ENCODE data around the gene GSTM3. TPM values are rescaled to one million over a fixed set of nuclear protein-coding genes. Genes with fewer than 3 reads are reported as not detected.

GSTM3 gene
- total RNA-seq, 1 experiment from 2014 or later = 0.51 TPM

GRCh38 chr1:109739738-109740614 is 862 bp downstream of the GSTM3 start:
- peak; percentile 86 for DNase-seq (ENCODE audit: low spot score)

DNA sequence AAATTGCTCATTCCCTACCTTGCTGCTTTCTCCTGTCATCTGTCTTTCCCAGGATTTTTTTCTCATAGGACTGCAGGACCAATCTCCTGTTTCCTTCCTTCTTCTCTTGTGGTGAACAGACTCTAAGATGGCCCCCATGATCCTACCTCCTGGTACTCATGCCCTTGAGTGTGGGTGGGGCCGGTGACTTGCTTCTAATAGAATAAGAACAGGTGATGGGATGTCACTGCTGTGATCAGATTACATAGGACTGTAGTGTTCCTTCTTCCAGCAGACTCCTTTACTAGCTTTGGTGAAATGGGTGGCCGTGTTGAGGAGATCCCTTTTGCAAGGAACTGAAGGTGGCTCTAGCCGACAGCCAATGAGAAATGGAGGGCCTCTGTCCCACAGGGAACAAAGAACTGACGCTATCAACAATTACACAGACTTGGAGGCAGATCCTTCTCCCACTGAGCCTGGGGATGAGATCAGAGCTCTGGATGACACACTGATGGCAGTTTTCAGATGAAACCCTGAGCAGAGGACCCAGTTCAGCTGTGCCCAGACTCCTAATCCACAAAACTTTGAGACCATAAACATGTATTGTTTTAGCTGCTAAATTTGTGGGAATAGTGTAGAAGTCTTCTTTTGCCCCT is 7.5 kb downstream of the GSTM3 start:
- in situ Hi-C loops (cut with HindIII; ENCODE audit: low sequenced_read_pairs) = no loop called here
- no peak for DNase-seq (ENCODE audit: low spot score)

More at GRCh38 chr1:109739738-109740614, 862 bp downstream of the GSTM3 start:
- in situ Hi-C loops (cut with HindIII; ENCODE audit: low sequenced_read_pairs) = no loop called here

DNA sequence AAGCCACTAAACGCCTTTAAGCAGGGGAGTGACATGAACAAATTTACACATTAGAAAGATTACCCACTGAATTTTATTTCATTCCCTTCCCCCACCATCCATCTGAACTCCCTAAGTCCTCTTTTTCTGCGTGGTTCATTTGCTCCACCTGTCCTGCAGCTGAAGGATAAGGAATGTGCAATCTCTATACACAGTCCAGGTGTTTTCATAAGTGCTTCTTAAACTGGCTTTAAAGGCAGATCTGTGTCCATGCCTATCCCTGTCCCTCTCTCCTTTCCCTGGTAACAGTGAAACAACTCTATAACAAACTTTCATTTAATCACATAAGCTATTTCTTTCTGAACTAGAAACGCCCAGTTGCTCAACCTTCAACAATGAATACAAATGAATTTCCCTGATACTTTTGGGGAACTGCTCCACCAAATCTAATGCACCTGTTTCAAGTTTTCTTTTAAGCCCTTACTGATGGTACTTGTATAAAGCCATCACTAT is 8.4 kb downstream of the GSTM3 start:
- in situ Hi-C loops (cut with HindIII; ENCODE audit: low sequenced_read_pairs) = no loop called here
- no peak for DNase-seq (ENCODE audit: low spot score)

DNA sequence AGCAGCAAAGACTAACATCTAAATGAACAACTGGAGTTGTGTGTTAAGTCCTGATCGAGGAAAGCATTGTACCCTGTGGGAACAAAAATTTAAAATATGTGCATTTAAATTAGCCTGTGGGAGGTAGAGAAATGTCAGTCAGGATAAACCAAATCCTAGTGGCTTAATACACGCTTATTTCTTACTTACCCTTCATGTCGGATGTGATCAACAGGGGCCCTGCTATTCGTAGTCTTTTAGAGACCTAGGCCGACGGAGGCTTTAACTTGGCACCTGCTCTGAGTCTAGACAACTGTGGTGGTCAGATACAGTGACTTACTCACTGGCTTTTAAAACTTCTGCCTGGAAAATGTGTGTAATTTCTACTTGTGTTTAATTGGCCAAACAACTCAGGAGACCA is 10.2 kb downstream of the GSTM3 start:
- in situ Hi-C loops (cut with HindIII; ENCODE audit: low sequenced_read_pairs) = no loop called here
- no peak for DNase-seq (ENCODE audit: low spot score)

GRCh38 chr1:109728870-109729269 is 12.0 kb downstream of the GSTM3 start:
- in situ Hi-C loops (cut with HindIII; ENCODE audit: low sequenced_read_pairs) = no loop called here
- DNase-seq (ENCODE audit: low spot score) = no peak

DNA sequence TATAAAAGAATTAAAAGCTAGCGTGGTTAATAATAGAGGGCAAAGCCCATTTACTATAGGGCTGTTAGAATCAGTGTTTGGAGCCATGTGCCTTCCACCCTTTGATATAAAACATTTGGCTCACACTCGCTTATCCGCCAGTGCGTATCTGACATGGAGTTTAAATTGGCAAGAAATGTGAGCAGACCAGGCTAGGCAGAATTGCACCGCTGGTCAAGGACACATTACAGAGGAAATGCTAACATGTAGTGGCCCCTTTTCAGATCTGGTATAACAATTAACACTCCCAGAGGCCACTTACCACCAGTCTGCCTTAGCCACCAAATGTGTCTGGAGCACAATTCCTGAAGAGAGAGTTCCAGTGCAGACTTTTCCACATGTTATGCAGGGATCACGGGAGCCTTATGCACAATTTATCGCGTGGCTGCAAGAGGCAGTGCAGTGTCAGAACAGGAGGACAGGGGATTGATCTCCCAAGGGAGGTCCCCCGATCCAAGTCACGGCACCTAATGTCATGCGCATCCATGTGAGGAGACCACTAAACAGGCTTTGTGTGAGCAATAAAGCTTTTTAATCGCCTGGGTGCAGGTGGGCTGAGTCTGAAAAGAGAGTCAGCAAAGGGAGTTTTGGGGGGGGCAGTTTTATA is 14.0 kb downstream of the GSTM3 start:
- no peak for DNase-seq (ENCODE audit: low spot score)
- in situ Hi-C loops (cut with HindIII; ENCODE audit: low sequenced_read_pairs) = no loop called here

DNA sequence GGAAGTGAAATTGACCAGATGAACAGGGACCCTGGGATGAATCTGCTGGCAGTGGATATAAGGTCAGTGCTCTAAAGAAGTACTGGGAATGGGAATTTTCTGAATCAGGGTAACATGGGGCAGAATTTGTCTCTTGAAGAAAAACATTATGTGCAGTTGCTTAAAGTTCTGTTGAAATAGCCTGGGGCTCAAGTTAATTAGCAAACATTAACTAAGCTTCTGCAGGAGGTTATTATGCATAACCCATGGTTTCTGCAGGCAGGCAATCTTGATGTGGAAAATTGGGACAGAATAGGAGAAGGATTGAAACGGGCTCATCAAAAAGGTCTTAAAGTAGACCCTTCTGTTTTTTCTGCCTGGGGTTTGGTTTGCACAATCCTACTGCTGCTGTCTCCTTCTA is 14.8 kb downstream of the GSTM3 start:
- in situ Hi-C loops (cut with HindIII; ENCODE audit: low sequenced_read_pairs) = no loop called here
- DNase-seq (ENCODE audit: low spot score) = no peak

GRCh38 chr1:109725510-109725909 is 15.3 kb downstream of the GSTM3 start:
- DNase-seq (ENCODE audit: low spot score) = no peak
- in situ Hi-C loops (cut with HindIII; ENCODE audit: low sequenced_read_pairs) = no loop called here

DNA sequence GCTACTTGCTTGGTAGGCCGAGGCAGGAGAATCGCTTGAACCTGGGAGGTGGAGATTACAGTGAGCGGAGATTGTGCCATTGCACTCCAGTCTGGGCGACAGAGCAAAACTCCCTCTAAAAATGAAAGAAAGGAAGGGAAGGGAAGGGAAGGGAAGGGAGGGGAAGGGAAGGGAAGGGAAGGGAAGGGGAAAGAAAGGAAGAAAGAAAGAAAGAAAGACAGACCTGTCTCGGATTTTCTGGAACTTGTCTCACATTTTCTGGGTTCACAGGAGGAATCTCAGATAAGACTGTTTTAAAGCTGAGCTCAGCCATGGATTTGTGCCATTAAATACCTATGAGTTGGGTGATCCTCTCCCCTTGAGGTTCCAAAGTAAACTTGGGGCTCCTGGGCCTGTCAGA is 15.9 kb downstream of the GSTM3 start:
- no peak for DNase-seq (ENCODE audit: low spot score)
- in situ Hi-C loops (cut with HindIII; ENCODE audit: low sequenced_read_pairs) = no loop called here

DNA sequence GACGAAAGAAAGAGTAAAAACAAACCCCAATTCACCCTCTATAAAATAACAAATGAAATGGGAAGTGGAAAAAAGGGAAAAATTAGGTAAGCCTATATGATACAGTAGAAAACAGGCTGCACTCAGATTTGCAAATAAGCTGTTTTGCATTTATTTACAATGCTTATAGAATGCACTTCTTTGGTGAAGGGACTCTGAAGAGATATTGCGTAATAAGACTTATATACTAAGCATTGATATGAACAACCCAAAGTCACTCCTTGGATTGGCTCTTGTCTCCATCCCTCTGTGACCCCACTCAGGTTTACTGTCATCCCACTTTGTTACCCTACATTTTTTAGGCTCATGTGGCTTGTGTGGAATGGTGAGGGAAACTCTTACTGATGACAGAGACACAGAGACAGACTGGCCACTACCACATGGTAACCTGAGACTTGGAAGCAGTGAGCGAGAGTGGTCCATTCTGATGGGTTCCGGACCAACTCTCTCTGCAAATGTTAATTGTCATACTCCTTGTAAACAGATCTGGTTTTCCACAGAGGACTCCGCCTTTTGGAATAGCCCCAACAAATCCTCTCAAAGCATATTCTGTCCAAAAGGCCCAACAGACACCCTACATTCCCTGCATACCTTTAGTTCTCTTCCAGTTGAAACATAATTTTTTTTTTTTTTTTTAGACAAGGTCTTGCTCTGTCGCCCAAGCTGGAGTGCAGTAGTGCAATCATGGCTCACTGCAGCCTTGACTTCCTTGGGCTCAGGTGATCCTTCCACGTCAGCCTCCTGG is 17.7 kb downstream of the GSTM3 start:
- DNase-seq (ENCODE audit: low spot score) = no peak
- in situ Hi-C loops (cut with HindIII; ENCODE audit: low sequenced_read_pairs) = no loop called here

GRCh38 chr1:109721971-109722370 is 18.9 kb downstream of the GSTM3 start:
- in situ Hi-C loops (cut with HindIII; ENCODE audit: low sequenced_read_pairs) = no loop called here
- no peak for DNase-seq (ENCODE audit: low spot score)

- no peak for DNase-seq (ENCODE audit: low spot score)
- in situ Hi-C loops (cut with HindIII; ENCODE audit: low sequenced_read_pairs) = no loop called here
Measured at GRCh38 chr1:109721042-109721441, 19.8 kb downstream of the GSTM3 start.

DNA sequence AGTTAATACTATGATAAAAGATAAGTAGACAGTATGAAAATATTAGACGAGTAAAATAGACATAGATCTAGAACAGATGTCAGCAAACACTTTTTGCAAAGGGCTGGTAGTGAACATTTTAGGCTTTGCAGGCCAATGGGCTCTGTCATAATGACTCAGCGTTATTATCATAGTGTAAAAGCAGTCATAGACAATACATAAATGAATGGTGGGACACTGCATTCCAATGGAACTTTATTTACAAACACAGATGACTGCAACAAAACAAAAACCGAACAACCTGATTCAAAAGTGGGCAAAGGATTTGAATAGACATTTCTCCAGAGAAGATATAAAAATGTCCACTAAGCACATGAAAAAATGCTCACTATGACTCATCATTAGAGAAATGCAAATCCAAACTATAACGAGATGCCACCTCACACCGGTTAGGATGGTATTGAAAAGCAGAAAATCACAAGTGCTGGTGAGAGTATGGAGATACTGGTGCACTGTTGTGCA is 21.5 kb downstream of the GSTM3 start:
- in situ Hi-C loops (cut with HindIII; ENCODE audit: low sequenced_read_pairs) = no loop called here
- no peak for DNase-seq (ENCODE audit: low spot score)

DNA sequence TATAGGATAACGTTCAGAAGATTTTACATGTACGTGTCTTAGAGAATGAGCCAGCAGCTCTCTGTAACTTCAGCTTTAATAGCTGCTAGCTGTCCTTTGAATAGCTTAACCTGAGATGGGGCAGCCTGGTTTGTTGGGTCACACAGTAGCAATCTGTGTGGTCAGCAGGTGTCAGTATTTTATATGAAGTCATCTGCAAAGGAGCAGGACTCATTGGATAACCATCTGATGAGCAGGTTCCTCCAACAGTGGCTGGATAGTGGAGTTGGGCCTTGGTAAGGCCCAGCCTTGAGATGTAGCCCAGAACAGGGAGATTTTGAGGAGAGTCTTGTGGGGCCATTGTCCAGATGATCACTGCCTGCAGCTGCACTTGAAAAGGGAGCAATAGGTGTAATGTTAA is 22.3 kb downstream of the GSTM3 start:
- peak; percentile 61 for DNase-seq (ENCODE audit: low spot score)
- in situ Hi-C loops (cut with HindIII; ENCODE audit: low sequenced_read_pairs) = no loop called here

GRCh38 chr1:109717729-109718128 is 23.1 kb downstream of the GSTM3 start:
- in situ Hi-C loops (cut with HindIII; ENCODE audit: low sequenced_read_pairs) = no loop called here
- DNase-seq (ENCODE audit: low spot score) = no peak

DNA sequence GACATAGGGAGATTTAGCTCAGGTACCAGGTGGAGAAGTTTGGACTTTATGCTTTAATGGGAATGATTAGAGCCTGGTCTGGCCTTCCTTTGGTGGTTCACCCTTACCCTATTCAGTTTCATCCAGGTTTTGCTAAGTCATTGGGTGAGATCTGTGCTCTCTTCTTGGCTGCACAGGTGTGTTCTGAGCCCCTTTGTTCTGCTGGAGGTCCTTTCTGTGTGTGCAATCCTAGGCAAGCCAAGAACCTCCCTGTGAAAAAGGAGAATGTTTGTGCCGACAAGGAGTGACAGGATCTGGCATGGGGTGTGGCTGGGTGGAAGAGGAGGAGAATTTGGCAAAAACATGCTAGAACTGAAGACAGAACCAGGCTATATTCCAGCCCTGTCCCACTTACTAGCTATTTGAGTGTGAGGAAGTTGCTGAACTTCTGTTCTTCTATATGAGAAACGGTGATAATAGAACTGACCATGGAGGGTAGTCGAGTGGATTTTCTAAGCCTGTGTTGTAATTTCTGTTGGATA is 24.2 kb downstream of the GSTM3 start:
- no peak for DNase-seq (ENCODE audit: low spot score)
- in situ Hi-C loops (cut with HindIII; ENCODE audit: low sequenced_read_pairs) = no loop called here

GRCh38 chr1:109716121-109716520 is 24.7 kb downstream of the GSTM3 start:
- in situ Hi-C loops (cut with HindIII; ENCODE audit: low sequenced_read_pairs) = no loop called here
- no peak for DNase-seq (ENCODE audit: low spot score)

DNA sequence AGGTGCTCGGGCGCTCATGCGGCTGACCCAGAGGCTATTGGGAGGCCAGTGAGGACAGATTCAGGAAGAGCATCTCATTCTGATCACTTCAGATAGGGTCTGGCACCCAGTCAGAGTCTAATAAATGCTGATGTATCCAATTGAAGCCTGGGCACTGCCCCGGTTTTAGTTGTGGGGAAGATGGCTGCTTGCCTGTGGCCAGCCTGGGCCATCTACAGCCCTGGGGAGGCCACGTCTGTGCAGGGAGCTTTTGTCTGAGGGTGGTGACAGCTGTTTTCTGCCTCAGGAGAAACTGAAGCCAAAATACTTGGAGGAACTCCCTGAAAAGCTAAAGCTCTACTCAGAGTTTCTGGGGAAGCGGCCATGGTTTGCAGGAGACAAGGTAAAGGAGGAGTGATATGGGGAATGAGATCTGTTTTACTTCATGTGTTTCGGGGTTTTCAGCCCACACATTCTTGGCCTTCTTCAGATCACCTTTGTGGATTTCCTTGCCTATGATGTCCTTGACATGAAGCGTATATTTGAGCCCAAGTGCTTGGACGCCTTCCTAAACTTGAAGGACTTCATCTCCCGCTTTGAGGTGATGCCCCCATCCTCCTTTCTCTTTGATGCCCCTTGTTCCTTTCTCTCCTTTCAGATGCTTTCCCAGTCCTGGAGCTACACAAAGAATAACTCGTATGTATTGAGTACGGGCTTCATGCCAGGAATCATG is 26.0 kb downstream of the GSTM3 start:
- in situ Hi-C loops (cut with HindIII; ENCODE audit: low sequenced_read_pairs) = no loop called here
- DNase-seq (ENCODE audit: low spot score) = no peak

All from G401 (cell line).